Lung microvascular endothelial cell (primary cell): ENCODE data around the gene MAPRE3. TPM values are rescaled to one million over a fixed set of nuclear protein-coding genes. Genes with fewer than 3 reads are reported as not detected.

Source experiments
- DNase-seq, 2 donors: peaks; one replicate each; pipeline versions ENCODE4 v3.0.0 to v3.0.0-alpha.2; 2010; ENCODE audit warnings: low read depth in 2 of 2
- total RNA-seq: library from RNA; depleted of rRNA; stranded (reverse); fragments of >200 nt; gene quantifications from 2 replicates; pipeline ENCODE4 v1.2.1, GENCODE V29; 2014

MAPRE3 gene
- total RNA-seq, 1 donor from 2014 or later: 0.79 TPM

GRCh38 chr2:26982102-26982742 is 11.8 kb downstream of the MAPRE3 start:
- peak; percentile 62 to 92 for DNase-seq

- no peak for DNase-seq
Observed at GRCh38 chr2:26983746-26984145, 13.3 kb downstream of the MAPRE3 start.

GRCh38 chr2:26985807-26986206 is 15.4 kb downstream of the MAPRE3 start:
- DNase-seq: no peak

- no peak for DNase-seq
Observed at GRCh38 chr2:26986576-26986975, 16.1 kb downstream of the MAPRE3 start.

- peak in 1 of 2 donors; percentile 18 for DNase-seq
Observed at GRCh38 chr2:26988058-26988860, 17.8 kb downstream of the MAPRE3 start.

- DNase-seq: no peak
Observed at GRCh38 chr2:26989156-26989555, 18.7 kb downstream of the MAPRE3 start.

GRCh38 chr2:26991717-26992116 is 21.3 kb downstream of the MAPRE3 start:
- no peak for DNase-seq

GRCh38 chr2:26993768-26994167 is 23.3 kb downstream of the MAPRE3 start:
- no peak for DNase-seq

GRCh38 chr2:26994983-26995382 is 24.5 kb downstream of the MAPRE3 start:
- no peak for DNase-seq

GRCh38 chr2:26997394-26997793 is 27.0 kb downstream of the MAPRE3 start:
- no peak for DNase-seq

GRCh38 chr2:26998323-26998722 is 27.9 kb downstream of the MAPRE3 start:
- DNase-seq: no peak

- no peak for DNase-seq
Observed at GRCh38 chr2:27000228-27000627, 29.8 kb downstream of the MAPRE3 start.

- no peak for DNase-seq
Observed at GRCh38 chr2:27000995-27001394, 30.6 kb downstream of the MAPRE3 start.

- DNase-seq: no peak
Observed at GRCh38 chr2:27001950-27002349, 31.5 kb downstream of the MAPRE3 start.

GRCh38 chr2:27003007-27003406 is 32.6 kb downstream of the MAPRE3 start:
- DNase-seq: no peak

GRCh38 chr2:27003857-27004256 is 33.4 kb downstream of the MAPRE3 start:
- DNase-seq: peak; percentile 44 to 59

GRCh38 chr2:27006602-27007415 is 36.4 kb downstream of the MAPRE3 start:
- no peak for DNase-seq

GRCh38 chr2:27007416-27008374 is 37.3 kb downstream of the MAPRE3 start:
- no peak for DNase-seq

GRCh38 chr2:27008678-27009077 is 38.2 kb downstream of the MAPRE3 start:
- DNase-seq: no peak

- DNase-seq: no peak
Observed at GRCh38 chr2:27009083-27009482, 38.6 kb downstream of the MAPRE3 start.

GRCh38 chr2:27009716-27010115 is 39.3 kb downstream of the MAPRE3 start:
- no peak for DNase-seq
